Measurements from ENCODE around the gene NDST1. TPM values are rescaled to one million over a fixed set of nuclear protein-coding genes. Genes with fewer than 3 reads are reported as not detected.
A peak's percentile ranks its signal among the peaks of the same experiment; 100 is the strongest.

The NDST1 gene
- total RNA-seq, 1 experiment from 2014 or later = 69.9 TPM

DNA sequence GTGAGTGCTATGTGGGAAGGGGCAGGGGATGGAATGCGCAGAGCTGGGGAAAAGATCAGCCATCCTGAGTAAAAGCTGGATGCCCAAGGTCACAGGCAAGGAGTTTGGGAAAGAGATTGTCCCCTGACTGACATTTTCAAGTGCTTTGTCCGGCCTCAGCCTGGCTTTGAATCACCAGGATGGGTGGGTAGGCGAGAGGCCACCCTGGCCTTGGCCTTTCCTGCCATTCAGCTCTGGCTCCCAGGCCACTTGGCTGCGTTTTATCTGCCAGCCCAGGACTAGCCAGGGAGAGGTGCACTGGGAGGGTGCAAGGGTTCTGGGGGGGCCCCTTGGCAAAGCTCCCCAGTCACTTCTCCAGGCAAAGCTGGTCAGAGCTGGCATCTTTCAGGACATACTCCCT lies 95.1 kb downstream of the NDST1 start:
- Mint-ChIP-seq H3K27me3 (ENCODE audit: low read depth) (no peaks in the 10 kb centered on the region), H3K4me3 (no peak overlapping the region), H3K27ac (no peak overlapping the region), H3K36me3 (no peaks in the 10 kb centered on the region), H3K4me1 (0 out of 2 replicates have a peak, but pooled peaks cover 4% of the 10 kb centered on the region), H3K9me3 (no peaks in the 10 kb centered on the region)
- ChIA-PET CTCF (interaction anchor here (0.7 to 1.5 kb wide), 5 partner anchors 9 to 29 kb away, joined by 3 to 5 read pairs (median 4); no protein-coding TSS in a partner anchor), POLR2A (no interaction called here)
- ATAC-seq (no peak), DNase-seq (ENCODE audit: low spot score) (no peak)
- TF ChIP-seq SP1 (CRISPR knock-in tag; conservative IDR thresholded peaks at IDR 0.05) = no peak
- TF ChIP-seq ZNF416 (CRISPR knock-in tag; IDR thresholded peaks at IDR 0.05) = no peak
- no peak for TF ChIP-seq ZBTB21 (CRISPR knock-in tag; IDR thresholded peaks at IDR 0.05; ENCODE audit: borderline replicate concordance)
- TF ChIP-seq, protein P1, sequence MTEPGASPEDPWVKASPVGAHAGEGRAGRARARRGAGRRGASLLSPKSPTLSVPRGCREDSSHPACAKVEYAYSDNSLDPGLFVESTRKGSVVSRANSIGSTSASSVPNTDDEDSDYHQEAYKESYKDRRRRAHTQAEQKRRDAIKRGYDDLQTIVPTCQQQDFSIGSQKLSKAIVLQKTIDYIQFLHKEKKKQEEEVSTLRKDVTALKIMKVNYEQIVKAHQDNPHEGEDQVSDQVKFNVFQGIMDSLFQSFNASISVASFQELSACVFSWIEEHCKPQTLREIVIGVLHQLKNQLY (CRISPR knock-in tag; IDR thresholded peaks at IDR 0.05) = no peak
- TF ChIP-seq, protein P2, sequence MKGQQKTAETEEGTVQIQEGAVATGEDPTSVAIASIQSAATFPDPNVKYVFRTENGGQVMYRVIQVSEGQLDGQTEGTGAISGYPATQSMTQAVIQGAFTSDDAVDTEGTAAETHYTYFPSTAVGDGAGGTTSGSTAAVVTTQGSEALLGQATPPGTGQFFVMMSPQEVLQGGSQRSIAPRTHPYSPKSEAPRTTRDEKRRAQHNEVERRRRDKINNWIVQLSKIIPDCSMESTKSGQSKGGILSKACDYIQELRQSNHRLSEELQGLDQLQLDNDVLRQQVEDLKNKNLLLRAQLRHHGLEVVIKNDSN (CRISPR knock-in tag; IDR thresholded peaks at IDR 0.05) = no peak
- TF ChIP-seq SMAD3 (CRISPR knock-in tag; IDR thresholded peaks at IDR 0.05; ENCODE audit: borderline replicate concordance) = no peak
- TF ChIP-seq, protein P3, sequence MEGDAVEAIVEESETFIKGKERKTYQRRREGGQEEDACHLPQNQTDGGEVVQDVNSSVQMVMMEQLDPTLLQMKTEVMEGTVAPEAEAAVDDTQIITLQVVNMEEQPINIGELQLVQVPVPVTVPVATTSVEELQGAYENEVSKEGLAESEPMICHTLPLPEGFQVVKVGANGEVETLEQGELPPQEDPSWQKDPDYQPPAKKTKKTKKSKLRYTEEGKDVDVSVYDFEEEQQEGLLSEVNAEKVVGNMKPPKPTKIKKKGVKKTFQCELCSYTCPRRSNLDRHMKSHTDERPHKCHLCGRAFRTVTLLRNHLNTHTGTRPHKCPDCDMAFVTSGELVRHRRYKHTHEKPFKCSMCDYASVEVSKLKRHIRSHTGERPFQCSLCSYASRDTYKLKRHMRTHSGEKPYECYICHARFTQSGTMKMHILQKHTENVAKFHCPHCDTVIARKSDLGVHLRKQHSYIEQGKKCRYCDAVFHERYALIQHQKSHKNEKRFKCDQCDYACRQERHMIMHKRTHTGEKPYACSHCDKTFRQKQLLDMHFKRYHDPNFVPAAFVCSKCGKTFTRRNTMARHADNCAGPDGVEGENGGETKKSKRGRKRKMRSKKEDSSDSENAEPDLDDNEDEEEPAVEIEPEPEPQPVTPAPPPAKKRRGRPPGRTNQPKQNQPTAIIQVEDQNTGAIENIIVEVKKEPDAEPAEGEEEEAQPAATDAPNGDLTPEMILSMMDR (IDR thresholded peaks at IDR 0.05) = no peak
- no peak for TF ChIP-seq ZNF671 (CRISPR knock-in tag; IDR thresholded peaks at IDR 0.05)
- TF ChIP-seq, protein P4, sequence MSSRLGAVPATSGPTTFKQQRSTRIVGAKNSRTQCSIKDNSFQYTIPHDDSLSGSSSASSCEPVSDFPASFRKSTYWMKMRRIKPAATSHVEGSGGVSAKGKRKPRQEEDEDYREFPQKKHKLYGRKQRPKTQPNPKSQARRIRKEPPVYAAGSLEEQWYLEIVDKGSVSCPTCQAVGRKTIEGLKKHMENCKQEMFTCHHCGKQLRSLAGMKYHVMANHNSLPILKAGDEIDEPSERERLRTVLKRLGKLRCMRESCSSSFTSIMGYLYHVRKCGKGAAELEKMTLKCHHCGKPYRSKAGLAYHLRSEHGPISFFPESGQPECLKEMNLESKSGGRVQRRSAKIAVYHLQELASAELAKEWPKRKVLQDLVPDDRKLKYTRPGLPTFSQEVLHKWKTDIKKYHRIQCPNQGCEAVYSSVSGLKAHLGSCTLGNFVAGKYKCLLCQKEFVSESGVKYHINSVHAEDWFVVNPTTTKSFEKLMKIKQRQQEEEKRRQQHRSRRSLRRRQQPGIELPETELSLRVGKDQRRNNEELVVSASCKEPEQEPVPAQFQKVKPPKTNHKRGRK (CRISPR knock-in tag; IDR thresholded peaks at IDR 0.05; ENCODE audit: borderline replicate concordance) = no peak
- TF ChIP-seq, protein P5, sequence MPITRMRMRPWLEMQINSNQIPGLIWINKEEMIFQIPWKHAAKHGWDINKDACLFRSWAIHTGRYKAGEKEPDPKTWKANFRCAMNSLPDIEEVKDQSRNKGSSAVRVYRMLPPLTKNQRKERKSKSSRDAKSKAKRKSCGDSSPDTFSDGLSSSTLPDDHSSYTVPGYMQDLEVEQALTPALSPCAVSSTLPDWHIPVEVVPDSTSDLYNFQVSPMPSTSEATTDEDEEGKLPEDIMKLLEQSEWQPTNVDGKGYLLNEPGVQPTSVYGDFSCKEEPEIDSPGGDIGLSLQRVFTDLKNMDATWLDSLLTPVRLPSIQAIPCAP (CRISPR knock-in tag; IDR thresholded peaks at IDR 0.05) = no peak
- no peak for TF ChIP-seq KAT7 (CRISPR knock-in tag; IDR thresholded peaks at IDR 0.05; ENCODE audit: borderline replicate concordance)
- TF ChIP-seq, protein P6, sequence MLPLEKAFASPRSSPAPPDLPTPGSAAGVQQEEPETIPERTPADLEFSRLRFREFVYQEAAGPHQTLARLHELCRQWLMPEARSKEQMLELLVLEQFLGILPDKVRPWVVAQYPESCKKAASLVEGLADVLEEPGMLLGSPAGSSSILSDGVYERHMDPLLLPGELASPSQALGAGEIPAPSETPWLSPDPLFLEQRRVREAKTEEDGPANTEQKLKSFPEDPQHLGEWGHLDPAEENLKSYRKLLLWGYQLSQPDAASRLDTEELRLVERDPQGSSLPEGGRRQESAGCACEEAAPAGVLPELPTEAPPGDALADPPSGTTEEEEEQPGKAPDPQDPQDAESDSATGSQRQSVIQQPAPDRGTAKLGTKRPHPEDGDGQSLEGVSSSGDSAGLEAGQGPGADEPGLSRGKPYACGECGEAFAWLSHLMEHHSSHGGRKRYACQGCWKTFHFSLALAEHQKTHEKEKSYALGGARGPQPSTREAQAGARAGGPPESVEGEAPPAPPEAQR (CRISPR knock-in tag; IDR thresholded peaks at IDR 0.05) = no peak
- no peak for TF ChIP-seq NR2C2 (CRISPR knock-in tag; IDR thresholded peaks at IDR 0.05)
- TF ChIP-seq PRRX2 (CRISPR knock-in tag; IDR thresholded peaks at IDR 0.05) = no peak
- TF ChIP-seq ZNF317 (CRISPR knock-in tag; IDR thresholded peaks at IDR 0.05; ENCODE audit: borderline replicate concordance, low read depth) = no peak
- no peak for TF ChIP-seq HMGA2 (CRISPR knock-in tag; IDR thresholded peaks at IDR 0.05)
- no peak for TF ChIP-seq RELA (CRISPR knock-in tag; IDR thresholded peaks at IDR 0.05; ENCODE audit: borderline replicate concordance)
- TF ChIP-seq FOXP1 (CRISPR knock-in tag; IDR thresholded peaks at IDR 0.05; ENCODE audit: borderline replicate concordance) = no peak
- no peak for TF ChIP-seq JAZF1 (CRISPR knock-in tag; IDR thresholded peaks at IDR 0.05)

DNA sequence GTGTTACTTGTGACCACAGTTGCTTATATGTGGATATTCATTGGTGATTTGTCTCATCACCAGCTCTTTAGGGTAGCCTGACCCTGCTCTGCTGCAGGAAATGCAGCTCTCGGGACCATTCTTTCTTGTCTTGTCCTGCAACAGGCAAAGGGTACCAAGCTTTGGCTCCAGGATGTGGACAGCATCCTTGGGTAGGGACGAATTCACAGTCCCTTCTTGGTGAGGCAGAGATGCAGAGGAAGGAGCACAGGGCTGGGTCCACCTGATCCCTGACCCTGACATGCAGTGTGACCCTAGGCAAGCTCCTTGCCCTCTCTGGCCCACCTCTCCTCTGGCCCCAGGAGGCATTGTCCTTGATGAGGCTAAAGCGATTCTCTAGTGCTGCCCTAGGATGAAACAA lies 95.6 kb downstream of the NDST1 start:
- Mint-ChIP-seq H3K9me3 (no peaks in the 10 kb centered on the region), H3K4me3 (no peak overlapping the region), H3K27ac (peak overlapping the region; percentile 66; the same call in 1 of the 2 replicates), H3K27me3 (ENCODE audit: low read depth) (no peaks in the 10 kb centered on the region), H3K36me3 (no peaks in the 10 kb centered on the region), H3K4me1 (0 out of 2 replicates have a peak, but pooled peaks cover 4% of the 10 kb centered on the region)
- ATAC-seq (no peak), DNase-seq (ENCODE audit: low spot score) (no peak)
- ChIA-PET POLR2A (no interaction called here), CTCF (interaction anchor here (0.7 to 1.5 kb wide), 5 partner anchors 9 to 29 kb away, joined by 3 to 5 read pairs (median 4); no protein-coding TSS in a partner anchor)
- TF ChIP-seq OVOL2 (CRISPR knock-in tag; IDR thresholded peaks at IDR 0.05; ENCODE audit: borderline replicate concordance) (no peak), GTF2I (CRISPR knock-in tag; conservative IDR thresholded peaks at IDR 0.05) (no peak), ZNF671 (CRISPR knock-in tag; IDR thresholded peaks at IDR 0.05) (no peak)
- TF ChIP-seq, protein P7, sequence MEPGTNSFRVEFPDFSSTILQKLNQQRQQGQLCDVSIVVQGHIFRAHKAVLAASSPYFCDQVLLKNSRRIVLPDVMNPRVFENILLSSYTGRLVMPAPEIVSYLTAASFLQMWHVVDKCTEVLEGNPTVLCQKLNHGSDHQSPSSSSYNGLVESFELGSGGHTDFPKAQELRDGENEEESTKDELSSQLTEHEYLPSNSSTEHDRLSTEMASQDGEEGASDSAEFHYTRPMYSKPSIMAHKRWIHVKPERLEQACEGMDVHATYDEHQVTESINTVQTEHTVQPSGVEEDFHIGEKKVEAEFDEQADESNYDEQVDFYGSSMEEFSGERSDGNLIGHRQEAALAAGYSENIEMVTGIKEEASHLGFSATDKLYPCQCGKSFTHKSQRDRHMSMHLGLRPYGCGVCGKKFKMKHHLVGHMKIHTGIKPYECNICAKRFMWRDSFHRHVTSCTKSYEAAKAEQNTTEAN (CRISPR knock-in tag; IDR thresholded peaks at IDR 0.05) = no peak
- TF ChIP-seq, protein P8, sequence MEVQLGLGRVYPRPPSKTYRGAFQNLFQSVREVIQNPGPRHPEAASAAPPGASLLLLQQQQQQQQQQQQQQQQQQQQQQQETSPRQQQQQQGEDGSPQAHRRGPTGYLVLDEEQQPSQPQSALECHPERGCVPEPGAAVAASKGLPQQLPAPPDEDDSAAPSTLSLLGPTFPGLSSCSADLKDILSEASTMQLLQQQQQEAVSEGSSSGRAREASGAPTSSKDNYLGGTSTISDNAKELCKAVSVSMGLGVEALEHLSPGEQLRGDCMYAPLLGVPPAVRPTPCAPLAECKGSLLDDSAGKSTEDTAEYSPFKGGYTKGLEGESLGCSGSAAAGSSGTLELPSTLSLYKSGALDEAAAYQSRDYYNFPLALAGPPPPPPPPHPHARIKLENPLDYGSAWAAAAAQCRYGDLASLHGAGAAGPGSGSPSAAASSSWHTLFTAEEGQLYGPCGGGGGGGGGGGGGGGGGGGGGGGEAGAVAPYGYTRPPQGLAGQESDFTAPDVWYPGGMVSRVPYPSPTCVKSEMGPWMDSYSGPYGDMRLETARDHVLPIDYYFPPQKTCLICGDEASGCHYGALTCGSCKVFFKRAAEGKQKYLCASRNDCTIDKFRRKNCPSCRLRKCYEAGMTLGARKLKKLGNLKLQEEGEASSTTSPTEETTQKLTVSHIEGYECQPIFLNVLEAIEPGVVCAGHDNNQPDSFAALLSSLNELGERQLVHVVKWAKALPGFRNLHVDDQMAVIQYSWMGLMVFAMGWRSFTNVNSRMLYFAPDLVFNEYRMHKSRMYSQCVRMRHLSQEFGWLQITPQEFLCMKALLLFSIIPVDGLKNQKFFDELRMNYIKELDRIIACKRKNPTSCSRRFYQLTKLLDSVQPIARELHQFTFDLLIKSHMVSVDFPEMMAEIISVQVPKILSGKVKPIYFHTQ (CRISPR knock-in tag; IDR thresholded peaks at IDR 0.05) = no peak
